HCT116 (cell line): ENCODE results near the gene TMEM217. TPM values are rescaled to one million over a fixed set of nuclear protein-coding genes. Genes with fewer than 3 reads are reported as not detected.
A peak's percentile ranks its signal among the peaks of the same experiment; 100 is the strongest.

Experiments used
- ATAC-seq: fragments of 200-7000 bp; cut with Tn5 transposase; 2 replicates; pipeline ENCODE4 v1.9.1; 2020; ENCODE audit warnings: mild to moderate bottlenecking, moderate library complexity
- BruUV-seq: library from RNA; stranded (reverse); fragments of 400-500 nt; replicated peaks from 2 replicates; lab custom pipeline; 2021; lab: Mats Ljungman, UMichigan
- CTCF ChIA-PET: fragments of 300-600 bp; sonication (Branson Sonifier 250); formaldehyde crosslinking; loops from one replicate; lab custom pipeline; 2021; ENCODE audit warnings: antibody characterized with exemption; lab: Charles Lee
- POLR2A ChIA-PET: fragments of 300-600, 350-600 bp; sonication (Branson Sonifier 250); formaldehyde crosslinking; loops from one replicate; lab custom pipeline; 2021; ENCODE audit warnings: antibody characterized with exemption; lab: Charles Lee
- RAD21 ChIA-PET, 2 experiments: fragments of 300-600 bp; sonication (Branson Sonifier 250); formaldehyde crosslinking; loops; one replicate each; lab custom pipeline; 2023; ENCODE audit warnings: low total read pairs in 2 of 2; ENCODE audit not compliant: uncharacterized antibody in 2 of 2, unreplicated experiment in 2 of 2, low non-redundant PET in 1 of 2; lab: Charles Lee
- DNase-seq: peaks from one replicate; pipeline ENCODE4 v3.0.0-alpha.2; 2010; ENCODE audit warnings: low read depth, low spot score
- H2AFZ ChIP-seq: fragments of 200-600 bp; shearing (Covaris generic), sonication (generic); 2 replicates; pipeline ENCODE4 v1.6.1; 2017; ENCODE audit warnings: low read depth, mixed run types, mixed read lengths, antibody characterized with exemption, low read length; ENCODE audit not compliant: poor library complexity, severe bottlenecking
- H3K27ac ChIP-seq: 2 replicates; pipeline ENCODE4 v1.5.1; 2012; ENCODE audit warnings: low read depth, low read length
- H3K27me3 ChIP-seq: fragments of 200-600 bp; sonication (generic); 2 replicates; pipeline ENCODE4 v1.6.1; 2016; ENCODE audit warnings: mixed run types, low read length, mixed read lengths; ENCODE audit not compliant: insufficient read depth
- H3K36me3 ChIP-seq, 2 experiments: fragments of 200-500 bp in 1 of 2; fragments of 200-600 bp in 1 of 2; sonication (Bioruptor generic) in 1 of 2; sonication (generic) in 1 of 2; 2 replicates each; pipeline versions ENCODE4 v1.5.1 to v1.6.1; 2014 to 2016; ENCODE audit warnings: low read length in 2 of 2, inconsistent platforms in 1 of 2, mixed read lengths in 1 of 2, mixed run types in 1 of 2; ENCODE audit not compliant: insufficient read depth in 2 of 2, control insufficient read depth in 1 of 2
- H3K4me1 ChIP-seq, 2 experiments: fragments of 200-600 bp in 1 of 2; sonication (generic) in 1 of 2; 2 replicates each; pipeline versions ENCODE4 v1.5.1 to v1.6.1; 2012 to 2017; ENCODE audit warnings: low read length in 2 of 2, inconsistent platforms in 1 of 2, mild to moderate bottlenecking in 1 of 2, mixed read lengths in 1 of 2, mixed run types in 1 of 2, moderate library complexity in 1 of 2; ENCODE audit not compliant: insufficient read depth in 2 of 2, control insufficient read depth in 1 of 2
- H3K4me2 ChIP-seq: fragments of 200-600 bp; sonication (generic); 2 replicates; pipeline ENCODE4 v1.6.1; 2017; ENCODE audit warnings: mixed run types, low read length, mixed read lengths
- H3K4me3 ChIP-seq, 2 experiments: fragments of 200-600 bp in 1 of 2; sonication (generic) in 1 of 2; replicated peaks in 1 of 2; 2 replicates each; pipeline ENCODE4 v1.5.1; 2011 to 2016; ENCODE audit warnings: low read length in 2 of 2, control low read depth in 1 of 2, low read depth in 1 of 2, mild to moderate bottlenecking in 1 of 2, mixed read lengths in 1 of 2, mixed run types in 1 of 2
- H3K79me2 ChIP-seq: fragments of 200-600 bp; sonication (generic); 2 replicates; pipeline ENCODE4 v1.6.1; 2017; ENCODE audit warnings: mild to moderate bottlenecking, mixed run types, low read length, moderate library complexity, mixed read lengths; ENCODE audit not compliant: insufficient read depth
- H3K9ac ChIP-seq: fragments of 200-600 bp; sonication (generic); 2 replicates; pipeline ENCODE4 v1.6.1; 2016; ENCODE audit warnings: low read length, mixed read lengths
- H3K9me2 ChIP-seq: fragments of 200-600 bp; sonication (generic), shearing (Covaris generic); 2 replicates; pipeline ENCODE4 v1.6.1; 2017; ENCODE audit warnings: mixed run types, mild to moderate bottlenecking, moderate library complexity; ENCODE audit not compliant: insufficient read depth
- H3K9me3 ChIP-seq, 2 experiments: fragments of 200-500 bp in 1 of 2; fragments of 200-600 bp in 1 of 2; sonication (Bioruptor generic) in 1 of 2; sonication (generic) in 1 of 2; 2 replicates each; pipeline ENCODE4 v1.6.1; 2014 to 2017; ENCODE audit warnings: low read length in 2 of 2, mixed read lengths in 2 of 2, inconsistent platforms in 1 of 2, low read depth in 1 of 2, mild to moderate bottlenecking in 1 of 2, mixed run types in 1 of 2, moderate library complexity in 1 of 2; ENCODE audit not compliant: control insufficient read depth in 1 of 2, insufficient read depth in 1 of 2
- H4K20me1 ChIP-seq: fragments of 200-600 bp; sonication (generic), shearing (Covaris generic); 2 replicates; pipeline ENCODE4 v1.6.1; 2017; ENCODE audit warnings: mixed run types, mild to moderate bottlenecking, moderate library complexity; ENCODE audit not compliant: insufficient read depth
- ATF3 ChIP-seq: IDR thresholded peaks from 2 replicates; pipeline ENCODE4 v1.6.1; 2012
- EGR1 ChIP-seq: IDR thresholded peaks from 2 replicates; pipeline ENCODE4 v1.6.1; 2012; ENCODE audit warnings: low read depth
- EZH2 ChIP-seq: fragments of 200-600 bp; sonication (generic); IDR thresholded peaks from 2 replicates; pipeline ENCODE4 v1.6.1; 2017; ENCODE audit warnings: antibody characterized with exemption, mixed run types
- FOSL1 ChIP-seq: IDR thresholded peaks from 2 replicates; pipeline ENCODE4 v1.6.1; 2012; ENCODE audit warnings: low read depth
- POLR2AphosphoS5 ChIP-seq: IDR thresholded peaks from 2 replicates; pipeline ENCODE4 v1.6.1; 2011; ENCODE audit warnings: mild to moderate bottlenecking, low read depth, low read length, moderate library complexity
- SIN3A ChIP-seq: IDR thresholded peaks from 2 replicates; pipeline ENCODE4 v1.6.1; 2012; ENCODE audit warnings: low read depth
- SP1 ChIP-seq: IDR thresholded peaks from 2 replicates; pipeline ENCODE4 v1.6.1; 2012; ENCODE audit warnings: low read depth
- SRF ChIP-seq: IDR thresholded peaks from 2 replicates; pipeline ENCODE4 v1.6.1; 2012; ENCODE audit warnings: low read depth
- ZFX ChIP-seq: fragments of 450-650 bp; IDR thresholded peaks from 2 replicates; pipeline ENCODE4 v1.6.1; 2017
- ZNF274 ChIP-seq: fragments of 200-500 bp; sonication (Bioruptor generic); IDR thresholded peaks from 2 replicates; pipeline ENCODE4 v1.6.1; 2014; ENCODE audit warnings: mild to moderate bottlenecking, low read depth, low read length, inconsistent platforms
- intact Hi-C: fragments of 100-400 bp; cut with micrococcal nuclease; formaldehyde crosslinking; loops from 2 replicates; pipeline ENCODE4 v1.10.0; 2022
- total RNA-seq: library from RNA; stranded (reverse); gene quantifications from one replicate; pipeline ENCODE4 v1.2.1, GENCODE V29; 2021; ENCODE audit not compliant: unreplicated experiment
- TF ChIP-seq, protein P1 (sequence below): IDR thresholded peaks from 2 replicates; pipeline ENCODE4 v1.6.1; 2011; ENCODE audit warnings: mild to moderate bottlenecking, low read length, moderate library complexity; ENCODE audit not compliant: insufficient replicate concordance; ENCODE audit errors: extremely low read depth

TMEM217 gene
- total RNA-seq, 1 experiment from 2014 or later: 0.98 TPM

DNA sequence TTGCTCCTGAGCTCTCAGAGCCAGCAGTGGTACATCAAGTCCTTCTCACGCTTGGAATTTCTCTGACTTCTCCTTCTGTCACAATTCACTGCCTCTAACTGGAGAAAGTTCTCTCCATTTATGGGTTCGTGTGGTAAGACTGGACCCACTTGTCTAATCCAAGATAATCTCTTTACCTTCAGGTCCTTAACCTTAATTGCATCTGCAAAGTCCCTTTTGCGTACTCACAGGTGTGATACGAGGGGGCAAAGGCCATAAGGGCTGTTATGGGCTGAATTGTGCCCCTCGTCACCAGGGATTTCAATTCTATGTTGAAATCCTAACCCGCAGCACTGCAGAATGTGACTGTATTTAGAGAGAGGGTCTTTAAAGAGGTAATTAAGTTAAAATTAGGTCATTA lies 27.8 kb downstream of the TMEM217 start:
- no peak for TF ChIP-seq SIN3A
- no peak for TF ChIP-seq SRF
- TF ChIP-seq FOSL1: no peak
- TF ChIP-seq EGR1: no peak
- no peak for TF ChIP-seq SP1
- TF ChIP-seq EZH2: no peak
- TF ChIP-seq ZNF274: no peak
- no peak for TF ChIP-seq ZFX
- no peaks in the 10 kb centered on the region for H3K4me1 ChIP-seq
- CTCF ChIA-PET: no interaction called here
- no peak overlapping the region for H3K9ac ChIP-seq
- DNase-seq (no peak), ATAC-seq (no peak)
- no peaks in the 10 kb centered on the region for H3K79me2 ChIP-seq
- H3K36me3 ChIP-seq: no peaks in the 10 kb centered on the region
- no peaks in the 10 kb centered on the region for H4K20me1 ChIP-seq
- no peaks in the 10 kb centered on the region for H3K9me3 ChIP-seq
- no peak overlapping the region for H3K4me2 ChIP-seq
- no peak overlapping the region for H3K4me3 ChIP-seq
- POLR2A ChIA-PET: no interaction called here
- H3K9me2 ChIP-seq: no peaks in the 10 kb centered on the region
- no peak overlapping the region for H3K27ac ChIP-seq
- no TSS peak for BruUV-seq
- H2AFZ ChIP-seq: no peak overlapping the region
- RAD21 ChIA-PET: no interaction called here
- intact Hi-C loops: no loop called here
- H3K27me3 ChIP-seq: no peaks in the 10 kb centered on the region

DNA sequence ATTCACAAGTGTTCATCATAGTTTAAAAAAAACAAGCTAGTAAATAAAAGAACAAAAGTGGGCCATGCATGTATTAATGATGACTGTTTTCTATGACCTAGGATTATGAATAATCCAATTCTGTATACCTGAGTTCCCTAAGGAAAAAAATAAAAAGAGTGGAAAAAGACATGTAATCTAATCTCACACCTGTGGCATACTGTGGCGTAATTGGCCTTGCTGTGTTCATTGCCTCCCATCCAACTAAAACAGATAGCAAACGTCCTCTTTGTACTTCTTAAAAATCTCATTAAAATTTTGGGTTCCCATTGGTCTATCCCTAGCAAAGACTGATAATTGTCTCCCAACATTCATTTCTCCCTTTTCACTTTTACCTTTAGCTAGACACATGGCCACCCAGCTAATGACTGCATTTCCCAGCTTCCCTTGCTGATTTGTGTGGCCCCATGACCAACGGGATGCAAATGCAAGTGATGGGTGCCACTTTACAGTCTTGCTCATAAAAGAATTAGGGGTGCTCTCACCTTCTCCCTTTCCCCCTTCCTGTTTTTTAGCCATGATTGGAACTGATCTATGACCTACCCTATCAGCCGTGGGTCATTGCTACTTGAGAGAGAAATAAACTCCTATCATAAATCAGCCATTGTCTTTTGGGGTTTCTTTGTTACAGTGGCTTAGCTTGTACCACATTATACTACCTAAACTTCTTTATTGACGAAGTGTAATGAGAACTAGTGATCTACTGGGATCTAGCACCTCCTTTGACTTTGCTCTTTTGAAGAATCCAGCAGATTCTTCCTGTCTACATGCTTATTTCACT lies 32.4 kb downstream of the TMEM217 start:
- intact Hi-C loops: no loop called here
- no peaks in the 10 kb centered on the region for H3K79me2 ChIP-seq
- H3K4me1 ChIP-seq: peaks cover 12 to 15% of the 10 kb centered on the region in 2 experiments
- no peak overlapping the region for H3K9ac ChIP-seq
- H3K36me3 ChIP-seq: no peaks in the 10 kb centered on the region
- ChIA-PET POLR2A (interaction anchor here (0.9 to 1.0 kb wide), 2 partner anchors 11 to 15 kb away, joined by 3 read pairs; no protein-coding TSS in a partner anchor), CTCF (no interaction called here)
- no peak overlapping the region for H3K4me3 ChIP-seq
- H4K20me1 ChIP-seq: no peaks in the 10 kb centered on the region
- DNase-seq (no peak), ATAC-seq (no peak)
- H3K27ac ChIP-seq: no peak overlapping the region
- peak overlapping the region; percentile 29 for H2AFZ ChIP-seq
- no peaks in the 10 kb centered on the region for H3K27me3 ChIP-seq
- H3K9me2 ChIP-seq: no peaks in the 10 kb centered on the region
- no peak overlapping the region for H3K4me2 ChIP-seq
- no peak for TF ChIP-seq SIN3A
- TF ChIP-seq ATF3: no peak
- TF ChIP-seq, protein P1, sequence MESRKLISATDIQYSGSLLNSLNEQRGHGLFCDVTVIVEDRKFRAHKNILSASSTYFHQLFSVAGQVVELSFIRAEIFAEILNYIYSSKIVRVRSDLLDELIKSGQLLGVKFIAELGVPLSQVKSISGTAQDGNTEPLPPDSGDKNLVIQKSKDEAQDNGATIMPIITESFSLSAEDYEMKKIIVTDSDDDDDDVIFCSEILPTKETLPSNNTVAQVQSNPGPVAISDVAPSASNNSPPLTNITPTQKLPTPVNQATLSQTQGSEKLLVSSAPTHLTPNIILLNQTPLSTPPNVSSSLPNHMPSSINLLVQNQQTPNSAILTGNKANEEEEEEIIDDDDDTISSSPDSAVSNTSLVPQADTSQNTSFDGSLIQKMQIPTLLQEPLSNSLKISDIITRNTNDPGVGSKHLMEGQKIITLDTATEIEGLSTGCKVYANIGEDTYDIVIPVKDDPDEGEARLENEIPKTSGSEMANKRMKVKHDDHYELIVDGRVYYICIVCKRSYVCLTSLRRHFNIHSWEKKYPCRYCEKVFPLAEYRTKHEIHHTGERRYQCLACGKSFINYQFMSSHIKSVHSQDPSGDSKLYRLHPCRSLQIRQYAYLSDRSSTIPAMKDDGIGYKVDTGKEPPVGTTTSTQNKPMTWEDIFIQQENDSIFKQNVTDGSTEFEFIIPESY: no peak
- TF ChIP-seq POLR2AphosphoS5: no peak
- TF ChIP-seq, all 23 proteins: peak for 0
- no peaks in the 10 kb centered on the region for H3K9me3 ChIP-seq
- BruUV-seq: no TSS peak
- RAD21 ChIA-PET: no interaction called here
